ENCODE measurements around the gene JARID2.

DNA sequence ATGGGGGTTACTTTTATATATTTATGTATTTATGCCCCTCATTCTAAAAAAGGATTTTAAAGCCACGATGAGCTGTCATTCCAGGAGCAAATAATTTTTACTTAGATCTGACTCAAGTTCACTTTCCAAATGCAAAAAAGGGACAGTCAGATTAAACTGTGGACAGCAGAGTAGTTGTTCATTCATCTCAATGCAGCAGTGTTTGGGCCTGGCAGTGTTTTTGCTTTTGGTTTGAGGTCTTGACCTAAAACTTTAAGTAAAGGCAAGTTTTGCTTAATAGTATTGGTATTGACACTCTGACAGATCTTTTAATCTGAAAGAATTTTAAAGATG, 13.9 kb downstream of the JARID2 start:
- TF ChIP-seq, protein P1, sequence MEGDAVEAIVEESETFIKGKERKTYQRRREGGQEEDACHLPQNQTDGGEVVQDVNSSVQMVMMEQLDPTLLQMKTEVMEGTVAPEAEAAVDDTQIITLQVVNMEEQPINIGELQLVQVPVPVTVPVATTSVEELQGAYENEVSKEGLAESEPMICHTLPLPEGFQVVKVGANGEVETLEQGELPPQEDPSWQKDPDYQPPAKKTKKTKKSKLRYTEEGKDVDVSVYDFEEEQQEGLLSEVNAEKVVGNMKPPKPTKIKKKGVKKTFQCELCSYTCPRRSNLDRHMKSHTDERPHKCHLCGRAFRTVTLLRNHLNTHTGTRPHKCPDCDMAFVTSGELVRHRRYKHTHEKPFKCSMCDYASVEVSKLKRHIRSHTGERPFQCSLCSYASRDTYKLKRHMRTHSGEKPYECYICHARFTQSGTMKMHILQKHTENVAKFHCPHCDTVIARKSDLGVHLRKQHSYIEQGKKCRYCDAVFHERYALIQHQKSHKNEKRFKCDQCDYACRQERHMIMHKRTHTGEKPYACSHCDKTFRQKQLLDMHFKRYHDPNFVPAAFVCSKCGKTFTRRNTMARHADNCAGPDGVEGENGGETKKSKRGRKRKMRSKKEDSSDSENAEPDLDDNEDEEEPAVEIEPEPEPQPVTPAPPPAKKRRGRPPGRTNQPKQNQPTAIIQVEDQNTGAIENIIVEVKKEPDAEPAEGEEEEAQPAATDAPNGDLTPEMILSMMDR (IDR thresholded peaks at IDR 0.05), result no peak
- no peak for TF ChIP-seq POLR2A (IDR thresholded peaks at IDR 0.05)

Measured in Peyer's patch (tissue), 4 donors.